ENCODE measurements around the gene TXK.

DNA sequence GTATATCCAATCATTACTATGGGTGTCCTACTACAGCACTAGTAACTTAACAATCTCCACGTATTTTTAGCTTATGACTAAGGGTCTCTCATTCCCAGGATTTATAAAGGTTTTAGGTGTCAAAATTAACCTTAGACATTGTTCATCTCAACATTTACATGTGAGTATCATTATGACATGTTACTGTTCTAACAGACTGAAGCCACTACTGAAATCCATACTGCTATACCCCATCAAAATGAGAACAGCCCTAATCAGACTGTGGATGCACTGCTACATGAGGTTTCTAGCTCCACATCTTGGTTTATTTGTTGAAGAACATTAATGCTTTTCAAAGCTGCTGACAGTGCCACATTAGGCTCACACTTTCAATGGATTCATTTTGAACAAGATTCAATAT is 35.6 kb upstream of the TXK start:
- TF ChIP-seq, protein P1, sequence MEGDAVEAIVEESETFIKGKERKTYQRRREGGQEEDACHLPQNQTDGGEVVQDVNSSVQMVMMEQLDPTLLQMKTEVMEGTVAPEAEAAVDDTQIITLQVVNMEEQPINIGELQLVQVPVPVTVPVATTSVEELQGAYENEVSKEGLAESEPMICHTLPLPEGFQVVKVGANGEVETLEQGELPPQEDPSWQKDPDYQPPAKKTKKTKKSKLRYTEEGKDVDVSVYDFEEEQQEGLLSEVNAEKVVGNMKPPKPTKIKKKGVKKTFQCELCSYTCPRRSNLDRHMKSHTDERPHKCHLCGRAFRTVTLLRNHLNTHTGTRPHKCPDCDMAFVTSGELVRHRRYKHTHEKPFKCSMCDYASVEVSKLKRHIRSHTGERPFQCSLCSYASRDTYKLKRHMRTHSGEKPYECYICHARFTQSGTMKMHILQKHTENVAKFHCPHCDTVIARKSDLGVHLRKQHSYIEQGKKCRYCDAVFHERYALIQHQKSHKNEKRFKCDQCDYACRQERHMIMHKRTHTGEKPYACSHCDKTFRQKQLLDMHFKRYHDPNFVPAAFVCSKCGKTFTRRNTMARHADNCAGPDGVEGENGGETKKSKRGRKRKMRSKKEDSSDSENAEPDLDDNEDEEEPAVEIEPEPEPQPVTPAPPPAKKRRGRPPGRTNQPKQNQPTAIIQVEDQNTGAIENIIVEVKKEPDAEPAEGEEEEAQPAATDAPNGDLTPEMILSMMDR (IDR thresholded peaks at IDR 0.05; ENCODE audit: low read length): no peak
- no peak for TF ChIP-seq EZH2 (IDR thresholded peaks at IDR 0.05; ENCODE audit: borderline replicate concordance, low read length)
